HepG2 (cell line): ENCODE data around the gene JAK1.

ENCODE experiments used
- BCLAF1 ChIP-seq: fragments of 450-650 bp; IDR thresholded peaks from 2 replicates; pipeline ENCODE4 v1.6.1; 2017; ENCODE audit warnings: mild to moderate bottlenecking
- CTCF ChIP-seq: sonication (generic); formaldehyde crosslinking; IDR thresholded peaks from 2 replicates; pipeline ENCODE4 v1.5.0; 2020; ENCODE audit warnings: mild to moderate bottlenecking, missing genetic modification reagents, moderate library complexity
- FOXP4 ChIP-seq: sonication (generic); formaldehyde crosslinking; IDR thresholded peaks from 2 replicates; pipeline ENCODE4 v1.4.0; 2020; ENCODE audit warnings: missing genetic modification reagents
- HDAC2 ChIP-seq: sonication (generic); formaldehyde crosslinking; IDR thresholded peaks from 2 replicates; pipeline ENCODE4 v1.4.0; 2020; ENCODE audit warnings: missing genetic modification reagents
- MAFK ChIP-seq, 2 experiments: IDR thresholded peaks in 1 of 2; conservative IDR thresholded peaks in 1 of 2; 2 replicates each; pipeline ENCODE4 v1.6.1; 2011; ENCODE audit warnings: improper control_type of control experiment in 2 of 2, low read length in 2 of 2
- POLR2A ChIP-seq, 2 experiments: IDR thresholded peaks; 2 replicates each; pipeline ENCODE4 v1.6.1; 2011; ENCODE audit warnings: low read depth in 2 of 2, low read length in 2 of 2, mild to moderate bottlenecking in 1 of 2, moderate library complexity in 1 of 2; ENCODE audit not compliant: insufficient read depth in 1 of 2
- POLR2AphosphoS2 ChIP-seq: IDR thresholded peaks from 2 replicates; pipeline ENCODE4 v1.6.1; 2011; ENCODE audit warnings: low read depth, low read length, improper control_type of control experiment
- POLR2AphosphoS5 ChIP-seq: IDR thresholded peaks from 2 replicates; pipeline ENCODE4 v1.6.1; 2012; ENCODE audit warnings: low read depth, low read length
- RAD21 ChIP-seq: fragments of 450-650 bp; formaldehyde crosslinking; IDR thresholded peaks from 2 replicates; pipeline ENCODE4 v1.5.0; 2020; ENCODE audit warnings: mild to moderate bottlenecking
- RXRB ChIP-seq: IDR thresholded peaks from 2 replicates; pipeline ENCODE4 v1.6.1; 2016; ENCODE audit warnings: borderline replicate concordance, missing genetic modification reagents, missing compliant biosample characterization
- TAF1 ChIP-seq: sonication (generic); formaldehyde crosslinking; IDR thresholded peaks from 2 replicates; pipeline ENCODE4 v1.4.0; 2020; ENCODE audit warnings: missing genetic modification reagents
- ZFP36L2 ChIP-seq: sonication (generic); formaldehyde crosslinking; IDR thresholded peaks from 2 replicates; pipeline ENCODE4 v1.4.0; 2020; ENCODE audit warnings: missing genetic modification reagents
- TF ChIP-seq, protein P1 (sequence below): sonication (generic); formaldehyde crosslinking; IDR thresholded peaks from 2 replicates; pipeline ENCODE4 v1.4.0; 2020; ENCODE audit warnings: mild to moderate bottlenecking, missing genetic modification reagents

DNA sequence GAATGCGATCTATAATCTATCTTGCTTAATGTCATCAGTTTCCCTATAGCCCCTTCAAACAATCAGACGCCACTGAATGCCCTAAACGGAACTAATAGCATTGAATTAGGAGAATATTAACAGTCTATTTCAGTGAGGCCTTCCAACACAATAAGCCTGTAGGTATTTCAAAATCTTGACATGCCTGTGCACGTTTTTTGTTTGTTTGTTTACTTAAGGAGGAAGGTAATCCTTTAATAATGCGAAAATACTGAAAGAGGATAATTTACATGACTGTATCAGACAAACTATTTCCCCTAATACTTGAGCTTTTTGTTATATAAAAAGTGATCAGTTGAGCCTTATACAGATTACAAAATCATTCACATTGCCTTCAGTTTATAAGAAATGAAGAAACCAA lies 29.0 kb upstream of the JAK1 start:
- no peak for TF ChIP-seq ZFP36L2 (CRISPR knock-in tag)
- TF ChIP-seq CTCF (CRISPR knock-in tag): no peak
- TF ChIP-seq POLR2AphosphoS5: no peak
- no peak for TF ChIP-seq POLR2AphosphoS2
- TF ChIP-seq MAFK (conservative IDR thresholded peaks at IDR 0.05 in 1 of 2, IDR thresholded peaks at IDR 0.05 in 1 of 2; ENCODE audit: low read length in 2 of 2): no peak
- TF ChIP-seq BCLAF1: no peak
- TF ChIP-seq, protein P1, sequence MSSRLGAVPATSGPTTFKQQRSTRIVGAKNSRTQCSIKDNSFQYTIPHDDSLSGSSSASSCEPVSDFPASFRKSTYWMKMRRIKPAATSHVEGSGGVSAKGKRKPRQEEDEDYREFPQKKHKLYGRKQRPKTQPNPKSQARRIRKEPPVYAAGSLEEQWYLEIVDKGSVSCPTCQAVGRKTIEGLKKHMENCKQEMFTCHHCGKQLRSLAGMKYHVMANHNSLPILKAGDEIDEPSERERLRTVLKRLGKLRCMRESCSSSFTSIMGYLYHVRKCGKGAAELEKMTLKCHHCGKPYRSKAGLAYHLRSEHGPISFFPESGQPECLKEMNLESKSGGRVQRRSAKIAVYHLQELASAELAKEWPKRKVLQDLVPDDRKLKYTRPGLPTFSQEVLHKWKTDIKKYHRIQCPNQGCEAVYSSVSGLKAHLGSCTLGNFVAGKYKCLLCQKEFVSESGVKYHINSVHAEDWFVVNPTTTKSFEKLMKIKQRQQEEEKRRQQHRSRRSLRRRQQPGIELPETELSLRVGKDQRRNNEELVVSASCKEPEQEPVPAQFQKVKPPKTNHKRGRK: no peak
- no peak for TF ChIP-seq FOXP4
- TF ChIP-seq HDAC2 (CRISPR knock-in tag): no peak
- TF ChIP-seq RXRB: no peak
- TF ChIP-seq TAF1 (CRISPR knock-in tag): no peak
- no peak for TF ChIP-seq POLR2A (IDR thresholded peaks at IDR 0.05; ENCODE audit: insufficient read depth in 1 of 2, low read depth in 2 of 2, low read length in 2 of 2)
- TF ChIP-seq RAD21 (CRISPR knock-in tag): no peak
